PC-9 (cell line): ENCODE results near the gene LRMDA.

Experiments
- CTCF ChIP-seq: fragments of 200-600 bp; sonication (generic); conservative IDR thresholded peaks from 2 replicates; pipeline ENCODE4 v1.6.1; 2017; ENCODE audit warnings: mixed run types, antibody characterized with exemption, mild to moderate bottlenecking, moderate library complexity
- EZH2 ChIP-seq: fragments of 200-600 bp; sonication (generic); IDR thresholded peaks from 2 replicates; pipeline ENCODE4 v1.8.0; 2017; ENCODE audit warnings: antibody characterized with exemption, low read depth

- TF ChIP-seq CTCF (no peak), EZH2 (no peak)
These were observed 113.7 kb downstream of the LRMDA start for GRCh38 chr10:75544993-75545706.
